HG03565 (cell line): ENCODE data around the gene ABCG1.
A peak's percentile ranks its signal among the peaks of the same experiment; 100 is the strongest.

ENCODE experiments used
- ATAC-seq: cut with Tn5 transposase; IDR thresholded peaks from one replicate; pipeline ENCODE4 v1.9.1; 2021; ENCODE audit warnings: mild to moderate bottlenecking, moderate library complexity; ENCODE audit not compliant: unreplicated experiment

ABCG1 gene

GRCh38 chr21:42214081-42214750, 4.7 kb upstream of the ABCG1 start:
- ATAC-seq, result no peak

- no peak for ATAC-seq
These were observed 4.0 kb upstream of the ABCG1 start for GRCh38 chr21:42214921-42215320.

- no peak for ATAC-seq
These were observed 2.8 kb upstream of the ABCG1 start for GRCh38 chr21:42215942-42216725.

GRCh38 chr21:42216726-42217572, 2.0 kb upstream of the ABCG1 start:
- no peak for ATAC-seq

DNA sequence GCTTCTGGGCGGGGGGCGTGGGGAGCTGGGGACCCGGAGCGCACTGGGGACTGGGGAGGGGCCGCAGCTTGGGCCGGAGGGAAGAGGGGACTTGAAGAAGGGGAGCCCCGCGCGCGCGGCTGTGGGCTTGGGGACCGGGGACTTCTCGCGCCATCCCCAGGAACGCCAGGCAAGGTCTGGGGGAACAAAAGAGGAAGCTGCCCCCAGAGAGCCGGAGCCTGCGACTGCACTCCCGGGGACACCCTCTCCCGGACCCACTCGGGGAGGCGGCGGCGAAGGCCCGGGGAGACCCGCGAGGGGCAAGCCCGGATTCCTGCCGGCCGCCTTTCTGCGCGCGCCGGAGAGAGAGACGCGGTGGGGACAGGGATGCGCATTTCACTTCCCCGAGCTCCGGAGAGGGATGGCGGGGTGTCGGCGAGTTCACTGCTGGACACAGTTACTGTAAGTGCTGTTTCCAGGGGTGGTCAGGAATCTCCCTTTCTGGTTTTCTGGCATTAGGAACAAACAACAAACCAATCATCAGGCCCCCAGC, 732 bp downstream of the ABCG1 start:
- ATAC-seq, result no peak

GRCh38 chr21:42220138-42220701, 1.3 kb downstream of the ABCG1 start:
- no peak for ATAC-seq

DNA sequence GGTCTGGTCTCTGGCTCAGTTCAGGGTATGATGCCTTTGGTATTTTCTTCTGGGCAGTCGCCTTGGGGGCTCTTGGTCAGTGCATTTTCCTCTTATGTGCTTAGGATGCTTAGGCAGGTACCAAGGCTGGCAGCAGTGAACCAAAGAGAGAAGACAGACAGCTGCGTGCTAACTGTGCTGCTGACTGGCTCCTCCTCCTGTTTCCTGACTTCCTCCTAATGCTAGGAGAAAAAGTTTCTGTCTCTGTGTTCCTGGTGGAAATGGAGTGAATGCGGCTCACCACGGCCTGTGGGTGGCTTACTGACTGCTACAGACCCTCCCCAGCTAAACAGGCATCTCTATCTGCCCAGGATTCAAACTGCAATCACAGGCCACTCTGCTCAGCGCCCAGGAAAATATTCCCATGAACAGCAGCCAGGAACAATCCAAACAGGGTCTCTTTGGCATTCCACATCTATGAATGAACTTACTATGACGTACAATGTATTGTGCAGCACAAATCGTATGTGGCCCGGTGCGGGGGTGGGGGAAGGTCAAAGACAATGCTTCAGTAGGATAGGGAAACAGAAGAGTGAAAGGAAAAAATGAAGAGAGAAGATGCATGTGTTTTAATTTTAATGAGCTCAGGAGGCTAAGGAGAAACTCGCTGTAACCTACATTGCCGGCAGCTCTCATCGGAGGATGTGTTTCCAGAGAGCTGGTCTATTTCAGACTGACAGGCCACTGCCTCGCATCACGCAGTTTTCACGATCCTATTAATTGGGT, 2.8 kb downstream of the ABCG1 start:
- ATAC-seq, result no peak

- no peak for ATAC-seq
These were observed 3.4 kb downstream of the ABCG1 start for GRCh38 chr21:42222386-42222785.

- no peak for ATAC-seq
These were observed 4.0 kb downstream of the ABCG1 start for GRCh38 chr21:42222821-42223390.

GRCh38 chr21:42223826-42224575, 5.1 kb downstream of the ABCG1 start:
- no peak for ATAC-seq

- ATAC-seq, result no peak
These were observed 6.1 kb downstream of the ABCG1 start for GRCh38 chr21:42225042-42225441.

DNA sequence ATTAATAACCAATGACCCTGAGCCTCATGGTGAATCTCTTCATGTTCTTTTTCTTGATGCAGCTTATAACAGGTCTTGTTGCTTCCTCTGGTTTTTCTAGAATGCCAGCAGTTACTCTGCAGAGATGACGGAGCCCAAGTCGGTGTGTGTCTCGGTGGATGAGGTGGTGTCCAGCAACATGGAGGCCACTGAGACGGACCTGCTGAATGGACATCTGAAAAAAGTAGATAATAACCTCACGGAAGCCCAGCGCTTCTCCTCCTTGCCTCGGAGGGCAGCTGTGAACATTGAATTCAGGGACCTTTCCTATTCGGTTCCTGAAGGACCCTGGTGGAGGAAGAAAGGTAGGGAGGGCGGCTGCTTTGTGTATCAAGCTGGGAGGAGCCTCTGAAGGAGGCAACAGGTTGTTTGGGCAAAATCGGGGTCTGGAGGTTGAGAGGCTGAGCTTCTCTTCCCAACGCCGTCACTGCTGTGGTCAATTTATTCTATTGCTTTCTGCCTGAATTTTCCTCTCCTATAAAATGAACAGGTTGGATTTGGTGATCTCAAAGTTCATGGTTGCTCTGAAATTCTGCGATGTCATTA, 6.7 kb downstream of the ABCG1 start:
- no peak for ATAC-seq

GRCh38 chr21:42226626-42227025, 7.7 kb downstream of the ABCG1 start:
- ATAC-seq, result no peak

GRCh38 chr21:42227909-42228708, 9.2 kb downstream of the ABCG1 start:
- peak; percentile 76 for ATAC-seq

DNA sequence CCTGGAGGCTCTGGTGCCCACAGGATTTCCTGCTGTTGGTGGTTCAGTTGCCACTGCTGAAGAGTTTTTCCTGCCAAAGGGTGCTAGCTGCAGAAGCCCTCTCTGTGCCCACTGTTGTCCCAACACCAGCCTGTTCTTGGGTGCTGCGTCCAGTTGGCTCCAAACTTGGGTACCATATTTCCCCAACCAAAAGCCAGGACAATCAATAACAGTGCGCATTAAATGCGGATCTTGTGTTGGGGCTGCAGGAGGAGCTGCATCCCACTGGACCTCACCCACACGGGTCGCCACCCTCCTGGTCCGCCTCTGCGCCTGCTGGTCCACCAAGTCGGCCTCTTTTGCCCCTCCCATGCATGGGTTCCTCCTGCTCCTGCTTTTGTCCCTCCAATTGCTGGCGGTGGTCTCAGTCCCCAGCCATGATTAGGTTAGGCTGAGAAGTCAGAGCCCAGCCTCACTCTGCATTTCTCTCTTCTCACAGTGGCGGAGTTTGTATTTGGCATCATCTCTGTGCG, 9.8 kb downstream of the ABCG1 start:
- ATAC-seq, result no peak

- ATAC-seq, result no peak
These were observed 10.7 kb downstream of the ABCG1 start for GRCh38 chr21:42229676-42230075.

GRCh38 chr21:42230178-42230577, 11.2 kb downstream of the ABCG1 start:
- ATAC-seq, result no peak

DNA sequence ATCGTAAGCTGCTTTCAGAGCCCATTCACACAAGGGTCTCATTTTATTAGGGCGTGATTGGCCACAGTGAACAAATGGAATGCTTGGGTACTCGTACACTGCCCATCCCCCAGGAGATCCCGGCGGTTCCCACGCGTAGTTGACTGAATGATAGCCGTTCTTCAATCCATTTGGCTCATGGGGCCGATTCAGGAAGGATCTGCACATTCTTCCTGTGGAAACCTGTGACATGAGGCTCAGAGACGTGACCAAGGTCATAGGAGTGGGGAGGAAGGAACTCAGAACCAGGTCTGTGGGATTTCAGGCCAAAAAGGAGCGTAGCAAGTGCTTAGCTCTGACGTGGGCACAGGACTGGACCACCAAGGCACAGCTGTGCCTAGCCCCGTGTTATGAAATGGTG, 11.7 kb downstream of the ABCG1 start:
- ATAC-seq, result no peak
